ENCODE results near the gene ITM2A. TPM values are rescaled to one million over a fixed set of nuclear protein-coding genes. Genes with fewer than 3 reads are reported as not detected.
A peak's percentile ranks its signal among the peaks of the same experiment; 100 is the strongest.

ITM2A gene
- total RNA-seq, 4 donors from 2014 or later = 9.8 to 26.4 (median 13.4) TPM

- Histone ChIP-seq H3K27me3 (no peaks in the 10 kb centered on the region), H3K27ac (no peak overlapping the region), H3K36me3 (no peaks in the 10 kb centered on the region), H3K4me1 (no peaks in the 10 kb centered on the region), H3K4me3 (no peak overlapping the region), H3K9me3 (no peaks in the 10 kb centered on the region)
- DNase-seq = no peak
- TF ChIP-seq POLR2A (IDR thresholded peaks at IDR 0.05) (no peak), CTCF (IDR thresholded peaks at IDR 0.05) (no peak)
Measured at GRCh38 chrX:79369871-79370270, 2.7 kb upstream of the ITM2A start.

GRCh38 chrX:79368441-79368840 lies 1.3 kb upstream of the ITM2A start:
- no peaks in the 10 kb centered on the region for H3K4me1 ChIP-seq
- no peaks in the 10 kb centered on the region for H3K9me3 ChIP-seq
- no peak overlapping the region for H3K27ac ChIP-seq
- TF ChIP-seq POLR2A (IDR thresholded peaks at IDR 0.05) (no peak), CTCF (IDR thresholded peaks at IDR 0.05) (no peak)
- H3K4me3 ChIP-seq = no peak overlapping the region
- no peaks in the 10 kb centered on the region for H3K27me3 ChIP-seq
- H3K36me3 ChIP-seq = no peaks in the 10 kb centered on the region
- no peak for DNase-seq

GRCh38 chrX:79367907-79368306 lies 773 bp upstream of the ITM2A start:
- no peaks in the 10 kb centered on the region for H3K36me3 ChIP-seq
- DNase-seq = no peak
- H3K4me1 ChIP-seq = no peaks in the 10 kb centered on the region
- H3K9me3 ChIP-seq = no peaks in the 10 kb centered on the region
- no peaks in the 10 kb centered on the region for H3K27me3 ChIP-seq
- peak overlapping the region in 3 of 4 donors; percentile 61 to 75 (median 73) for H3K27ac ChIP-seq
- TF ChIP-seq POLR2A (IDR thresholded peaks at IDR 0.05) (no peak), CTCF (IDR thresholded peaks at IDR 0.05) (no peak)
- no peak overlapping the region for H3K4me3 ChIP-seq

- no peaks in the 10 kb centered on the region for H3K9me3 ChIP-seq
- no peak for DNase-seq
- H3K4me1 ChIP-seq = no peaks in the 10 kb centered on the region
- peak overlapping the region; percentile 61 to 78 (median 74) for H3K27ac ChIP-seq
- no peaks in the 10 kb centered on the region for H3K36me3 ChIP-seq
- no peak for TF ChIP-seq CTCF (IDR thresholded peaks at IDR 0.05)
- no peak for TF ChIP-seq POLR2A (IDR thresholded peaks at IDR 0.05)
- peak overlapping the region; percentile 49 to 56 (median 54) for H3K4me3 ChIP-seq
- H3K27me3 ChIP-seq = no peaks in the 10 kb centered on the region
Measured at GRCh38 chrX:79366556-79366872, 620 bp downstream of the ITM2A start.

GRCh38 chrX:79365591-79365990 lies 1.5 kb downstream of the ITM2A start:
- DNase-seq = no peak
- H3K27ac ChIP-seq = no peak overlapping the region
- no peaks in the 10 kb centered on the region for H3K9me3 ChIP-seq
- no peak for TF ChIP-seq CTCF (IDR thresholded peaks at IDR 0.05)
- no peak for TF ChIP-seq POLR2A (IDR thresholded peaks at IDR 0.05)
- no peaks in the 10 kb centered on the region for H3K27me3 ChIP-seq
- H3K4me3 ChIP-seq = no peak overlapping the region
- no peaks in the 10 kb centered on the region for H3K4me1 ChIP-seq
- no peaks in the 10 kb centered on the region for H3K36me3 ChIP-seq

- H3K4me1 ChIP-seq = no peaks in the 10 kb centered on the region
- no peaks in the 10 kb centered on the region for H3K36me3 ChIP-seq
- DNase-seq = no peak
- H3K27me3 ChIP-seq = no peaks in the 10 kb centered on the region
- H3K27ac ChIP-seq = no peak overlapping the region
- H3K9me3 ChIP-seq = no peaks in the 10 kb centered on the region
- TF ChIP-seq POLR2A (IDR thresholded peaks at IDR 0.05) (no peak), CTCF (IDR thresholded peaks at IDR 0.05) (no peak)
- no peak overlapping the region for H3K4me3 ChIP-seq
Measured at GRCh38 chrX:79364306-79364705, 2.8 kb downstream of the ITM2A start.

All from Peyer's patch (tissue), 4 donors.